GM19395 (cell line): ENCODE measurements around the gene PID1.

Source experiments
- ATAC-seq: cut with Tn5 transposase; IDR thresholded peaks from one replicate; pipeline ENCODE4 v1.9.1; 2021; ENCODE audit warnings: mild to moderate bottlenecking, moderate library complexity; ENCODE audit not compliant: unreplicated experiment

PID1 gene

GRCh38 chr2:229037621-229038020 lies 233.5 kb downstream of the PID1 start:
- ATAC-seq, result no peak

GRCh38 chr2:229033816-229034215 lies 237.3 kb downstream of the PID1 start:
- no peak for ATAC-seq

GRCh38 chr2:229032608-229033234 lies 238.4 kb downstream of the PID1 start:
- ATAC-seq, result no peak

- ATAC-seq, result no peak
These were observed 243.6 kb downstream of the PID1 start for GRCh38 chr2:229027353-229028105.

GRCh38 chr2:229025653-229026052 lies 245.4 kb downstream of the PID1 start:
- no peak for ATAC-seq

GRCh38 chr2:229022652-229023051 lies 248.4 kb downstream of the PID1 start:
- ATAC-seq, result no peak

- ATAC-seq, result no peak
These were observed 249.0 kb downstream of the PID1 start for GRCh38 chr2:229022071-229022470.

- no peak for ATAC-seq
These were observed 261.3 kb downstream of the PID1 start for GRCh38 chr2:229009816-229010215.

- no peak for ATAC-seq
These were observed 267.8 kb downstream of the PID1 start for GRCh38 chr2:229003256-229003655.

GRCh38 chr2:229001196-229001595 lies 269.9 kb downstream of the PID1 start:
- no peak for ATAC-seq

GRCh38 chr2:228999326-228999725 lies 271.8 kb downstream of the PID1 start:
- no peak for ATAC-seq

- no peak for ATAC-seq
These were observed 282.3 kb downstream of the PID1 start for GRCh38 chr2:228988786-228989185.

GRCh38 chr2:228987441-228988155 lies 283.5 kb downstream of the PID1 start:
- no peak for ATAC-seq

GRCh38 chr2:228986961-228987360 lies 284.1 kb downstream of the PID1 start:
- ATAC-seq, result no peak

- ATAC-seq, result no peak
These were observed 287.4 kb downstream of the PID1 start for GRCh38 chr2:228983700-228984099.

GRCh38 chr2:228974169-228974568 lies 296.9 kb downstream of the PID1 start:
- ATAC-seq, result no peak
